OCI-LY1 (cell line): ENCODE measurements around the gene TFPI.
"Not testable (repeated sequence)": the region's sequence is repeated elsewhere in the genome, so short reads cannot be mapped to it uniquely, and the experiment has no call there.

Experiments
- H2AFZ ChIP-seq: fragments of 200-600 bp; sonication (generic), shearing (Covaris generic); 2 replicates; pipeline ENCODE4 v1.6.0; 2014; ENCODE audit warnings: antibody characterized with exemption, mild to moderate bottlenecking, low read length
- H3F3A ChIP-seq: fragments of 200-600 bp; sonication (generic), shearing (Covaris generic); 2 replicates; pipeline ENCODE4 v1.6.0; 2014; ENCODE audit warnings: mild to moderate bottlenecking, antibody characterized with exemption, low read length, moderate library complexity; ENCODE audit not compliant: insufficient read depth
- H3K27ac ChIP-seq: fragments of 200-600 bp; sonication (generic); 2 replicates; pipeline ENCODE4 v1.5.1; 2014; ENCODE audit warnings: low read length, mixed run types, mild to moderate bottlenecking, low read depth; ENCODE audit not compliant: poor library complexity, severe bottlenecking
- H3K27me3 ChIP-seq: fragments of 200-600 bp; sonication (generic); 2 replicates; pipeline ENCODE4 v1.6.0; 2014; ENCODE audit warnings: antibody characterized with exemption, mild to moderate bottlenecking, low read length, moderate library complexity; ENCODE audit not compliant: insufficient read depth
- H3K36me3 ChIP-seq: fragments of 200-600 bp; sonication (generic); 2 replicates; pipeline ENCODE4 v1.6.1; 2014; ENCODE audit warnings: mild to moderate bottlenecking, antibody characterized with exemption, low read length, moderate library complexity, mixed read lengths; ENCODE audit not compliant: insufficient read depth
- H3K4me1 ChIP-seq: fragments of 200-600 bp; sonication (generic); 2 replicates; pipeline ENCODE4 v1.5.1; 2014; ENCODE audit warnings: mild to moderate bottlenecking, low read length, moderate library complexity; ENCODE audit not compliant: insufficient read depth, severe bottlenecking
- H3K4me2 ChIP-seq: fragments of 200-600 bp; sonication (generic), shearing (Covaris generic); 2 replicates; pipeline ENCODE4 v1.6.1; 2014; ENCODE audit warnings: low read length
- H3K4me3 ChIP-seq: fragments of 200-600 bp; sonication (generic); 2 replicates; pipeline ENCODE4 v1.5.1; 2014; ENCODE audit warnings: low read length, low read depth, mild to moderate bottlenecking, mixed read lengths; ENCODE audit not compliant: poor library complexity, severe bottlenecking
- H3K79me2 ChIP-seq: fragments of 200-600 bp; shearing (Covaris generic); 2 replicates; pipeline ENCODE4 v1.6.1; 2016; ENCODE audit warnings: mixed run types, low read length, mixed read lengths; ENCODE audit not compliant: insufficient read depth
- H3K9ac ChIP-seq: fragments of 200-600 bp; sonication (generic), shearing (Covaris generic); 2 replicates; pipeline ENCODE4 v1.6.1; 2014; ENCODE audit warnings: mild to moderate bottlenecking, low read length, mixed read lengths
- H3K9me2 ChIP-seq: fragments of 200-600 bp; sonication (generic), shearing (Covaris generic); 2 replicates; pipeline ENCODE4 v1.6.1; 2014; ENCODE audit warnings: low read depth, mild to moderate bottlenecking, low read length, mixed read lengths
- H3K9me3 ChIP-seq: fragments of 200-600 bp; shearing (Covaris generic); 2 replicates; pipeline ENCODE4 v1.6.1; 2014; ENCODE audit warnings: low read length, mixed read lengths
- H4K20me1 ChIP-seq: fragments of 200-600 bp; sonication (generic), shearing (Covaris generic); 2 replicates; pipeline ENCODE4 v1.6.0; 2016; ENCODE audit warnings: mild to moderate bottlenecking, low read length; ENCODE audit not compliant: insufficient read depth
- CTCF ChIP-seq: fragments of 200-600 bp; sonication (generic), shearing (Covaris generic); IDR thresholded peaks from 2 replicates; pipeline ENCODE4 v1.5.1; 2017; ENCODE audit warnings: mild to moderate bottlenecking, antibody characterized with exemption, low read length, moderate library complexity, mixed read lengths
- EZH2 ChIP-seq: fragments of 200-600 bp; sonication (generic), shearing (Covaris generic); IDR thresholded peaks from 2 replicates; pipeline ENCODE4 v1.8.0; 2017; ENCODE audit warnings: borderline replicate concordance, mixed run types, mild to moderate bottlenecking, antibody characterized with exemption, low read length, moderate library complexity, mixed read lengths

The TFPI gene

GRCh38 chr2:187567126-187567525 is 12.9 kb upstream of the TFPI start:
- Histone ChIP-seq H3K4me1 (no peaks in the 10 kb centered on the region), H3K4me3 (no peak overlapping the region), H3K9ac (no peak overlapping the region), H3F3A (no peaks in the 10 kb centered on the region), H3K36me3 (no peaks in the 10 kb centered on the region), H3K79me2 (no peaks in the 10 kb centered on the region), H3K27ac (no peak overlapping the region), H3K27me3 (no peaks in the 10 kb centered on the region), H2AFZ (no peak overlapping the region), H3K4me2 (no peak overlapping the region), H3K9me2 (no peaks in the 10 kb centered on the region), H3K9me3 (no peaks in the 10 kb centered on the region), H4K20me1 (no peaks in the 10 kb centered on the region)
- TF ChIP-seq CTCF (no peak), EZH2 (no peak)

- Histone ChIP-seq H2AFZ (no peak overlapping the region), H3K79me2 (no peaks in the 10 kb centered on the region), H3K4me2 (no peak overlapping the region)
These were observed 12.5 kb upstream of the TFPI start for GRCh38 chr2:187566712-187567111.

GRCh38 chr2:187566266-187566665 is 12.0 kb upstream of the TFPI start:
- no peak overlapping the region for H3K9ac ChIP-seq
- H3K79me2 ChIP-seq, result no peaks in the 10 kb centered on the region
- no peaks in the 10 kb centered on the region for H3K4me1 ChIP-seq
- no peaks in the 10 kb centered on the region for H4K20me1 ChIP-seq
- no peak overlapping the region for H3K4me2 ChIP-seq
- no peak overlapping the region for H2AFZ ChIP-seq
- no peaks in the 10 kb centered on the region for H3K27me3 ChIP-seq
- TF ChIP-seq EZH2 (no peak), CTCF (no peak)
- H3F3A ChIP-seq, result no peaks in the 10 kb centered on the region
- no peaks in the 10 kb centered on the region for H3K36me3 ChIP-seq
- H3K9me3 ChIP-seq, result no peaks in the 10 kb centered on the region
- H3K9me2 ChIP-seq, result no peaks in the 10 kb centered on the region
- no peak overlapping the region for H3K27ac ChIP-seq
- no peak overlapping the region for H3K4me3 ChIP-seq

More at GRCh38 chr2:187566712-187567111, 12.5 kb upstream of the TFPI start:
- Histone ChIP-seq H3K36me3 (no peaks in the 10 kb centered on the region), H3K4me1 (no peaks in the 10 kb centered on the region), H4K20me1 (no peaks in the 10 kb centered on the region), H3K9me3 (no peaks in the 10 kb centered on the region), H3K27ac (no peak overlapping the region), H3F3A (no peaks in the 10 kb centered on the region), H3K9ac (no peak overlapping the region), H3K27me3 (no peaks in the 10 kb centered on the region), H3K9me2 (no peaks in the 10 kb centered on the region), H3K4me3 (no peak overlapping the region)
- TF ChIP-seq EZH2 (no peak), CTCF (no peak)

GRCh38 chr2:187565618-187566017 is 11.4 kb upstream of the TFPI start:
- not testable (repeated sequence) for H3K9me3 ChIP-seq, H3K36me3 ChIP-seq, H3K9me2 ChIP-seq, H3K9ac ChIP-seq, H3K79me2 ChIP-seq, H3K4me1 ChIP-seq, H4K20me1 ChIP-seq, H2AFZ ChIP-seq, H3K27ac ChIP-seq, H3F3A ChIP-seq, H3K27me3 ChIP-seq, H3K4me3 ChIP-seq, H3K4me2 ChIP-seq

GRCh38 chr2:187556493-187556892 is 2.3 kb upstream of the TFPI start:
- not testable (repeated sequence) for H3K27me3 ChIP-seq, H3K9me2 ChIP-seq, H3K36me3 ChIP-seq, H3K79me2 ChIP-seq, H3K4me1 ChIP-seq, H3K4me3 ChIP-seq, H3K27ac ChIP-seq, H2AFZ ChIP-seq, H3K4me2 ChIP-seq, H3K9ac ChIP-seq, H3K9me3 ChIP-seq, H3F3A ChIP-seq, H4K20me1 ChIP-seq
